Spleen (tissue), 11 donors: ENCODE results near the gene FAM131C. TPM values are rescaled to one million over a fixed set of nuclear protein-coding genes. Genes with fewer than 3 reads are reported as not detected.
A peak's percentile ranks its signal among the peaks of the same experiment; 100 is the strongest.

Source experiments
- DNase-seq: peaks from one replicate; pipeline ENCODE4 v3.0.0-alpha.2; 2020
- H3K27ac ChIP-seq, 8 donors: fragments of 200-600 bp; sonication (generic) in 7 of 8; 1 replicate in 4 of 8; 2 replicates in 4 of 8; pipeline versions ENCODE4 v1.5.0 to v1.8.0; 2016 to 2021; ENCODE audit warnings: inconsistent platforms in 4 of 8, mild to moderate bottlenecking in 4 of 8, moderate library complexity in 1 of 8
- H3K27me3 ChIP-seq, 7 donors: fragments of 200-600 bp; sonication (generic) in 6 of 7; replicated peaks in 1 of 7; 1 replicate in 4 of 7; 2 replicates in 3 of 7; pipeline versions ENCODE4 v1.5.0 to v1.8.0; 2016 to 2021; ENCODE audit warnings: inconsistent platforms in 3 of 7, mild to moderate bottlenecking in 1 of 7
- H3K36me3 ChIP-seq, 6 donors: fragments of 200-600 bp; sonication (generic) in 5 of 6; 1 replicate in 4 of 6; 2 replicates in 2 of 6; pipeline versions ENCODE4 v1.5.0 to v1.8.0; 2016 to 2021; ENCODE audit warnings: inconsistent platforms in 2 of 6
- H3K4me1 ChIP-seq, 6 donors: fragments of 200-600 bp; sonication (generic) in 5 of 6; 1 replicate in 3 of 6; 2 replicates in 3 of 6; pipeline versions ENCODE4 v1.5.0 to v1.8.0; 2016 to 2021; ENCODE audit warnings: inconsistent platforms in 3 of 6
- H3K4me3 ChIP-seq, 8 donors: fragments of 200-600 bp; sonication (generic) in 7 of 8; 1 replicate in 4 of 8; 2 replicates in 4 of 8; pipeline versions ENCODE4 v1.5.0 to v1.8.0; 2016 to 2021; ENCODE audit warnings: inconsistent platforms in 4 of 8, mild to moderate bottlenecking in 4 of 8, moderate library complexity in 2 of 8
- H3K9me3 ChIP-seq, 8 donors: fragments of 200-600 bp; sonication (generic) in 7 of 8; 1 replicate in 4 of 8; 2 replicates in 4 of 8; pipeline versions ENCODE4 v1.5.0 to v1.8.0; 2016 to 2021; ENCODE audit warnings: inconsistent platforms in 4 of 8
- POLR2A ChIP-seq, 3 donors: fragments of 450-650 bp; IDR thresholded peaks; one replicate each; pipeline ENCODE4 v1.5.1; 2017; ENCODE audit warnings: antibody characterized with exemption in 3 of 3, mild to moderate bottlenecking in 1 of 3
- POLR2AphosphoS5 ChIP-seq, 3 donors: sonication (generic); formaldehyde crosslinking; IDR thresholded peaks; one replicate each; pipeline ENCODE4 v1.5.1; 2017; ENCODE audit warnings: antibody characterized with exemption in 3 of 3
- WGBS, 5 donors: extraction: QIAGEN DNeasy Blood & Tissue Kit in 3 of 5; methylation state at CpG; one replicate each; pipeline versions ENCODE4 v1.1.5 to v1.1.7; 2013 to 2018; 5-methylcytosine and 5-hydroxymethylcytosine counted together
- intact Hi-C: fragments of 100-400 bp; cut with DNase I; formaldehyde crosslinking; loops from one replicate; pipeline ENCODE4 v1.15.0; 2023; ENCODE audit warnings: low total_unique reads
- polyA plus RNA-seq, 3 donors: library from polyadenylated mRNA; stranded (reverse); fragments of 200-250 nt; gene quantifications; one replicate each; pipeline ENCODE4 v1.2.1, GENCODE V29; 2013
- total RNA-seq, 7 donors: library from RNA; depleted of rRNA in 3 of 7; stranded (reverse); fragments of >200 nt in 3 of 7; fragmentation: NEBNext Ultra II Directional in 4 of 7; extraction: Animal tissue kit (Norgen Biotek cat#: 25700) in 4 of 7; gene quantifications; one replicate each; pipeline versions ENCODE4 v1.1.0 to v1.2.1, GENCODE V29; 2016 to 2021
- TF ChIP-seq, protein P1 (sequence below), 11 experiments: fragments of 200-600 bp in 7 of 11; fragments of 450-650 bp in 4 of 11; sonication (generic) in 4 of 11; IDR thresholded peaks in 8 of 11; conservative IDR thresholded peaks in 3 of 11; 1 replicate in 7 of 11; 2 replicates in 4 of 11; pipeline versions ENCODE4 v1.4.0 to v1.8.0; 2016 to 2021; ENCODE audit warnings: antibody characterized with exemption in 11 of 11, inconsistent platforms in 4 of 11, mild to moderate bottlenecking in 1 of 11
- donor health status: healthy with polysubstance abuse.
- donor health status: DM: no; HTN: no; CAD: no; lungs with moderate emphysema.
- donor health status: DM: no; HTN: no; CAD: no.
- donor health status: Bipolar disorder and iron deficiency.
- donor health status: healthy.
- donor health status: DM: no; HTN: no; CAD: no.
- donor health status: DM: yes; HTN: yes; CAD: no.

Gene FAM131C
- total and polyA plus RNA-seq, 10 donors = 0.11 to 0.47 TPM; not detected in 8

DNA sequence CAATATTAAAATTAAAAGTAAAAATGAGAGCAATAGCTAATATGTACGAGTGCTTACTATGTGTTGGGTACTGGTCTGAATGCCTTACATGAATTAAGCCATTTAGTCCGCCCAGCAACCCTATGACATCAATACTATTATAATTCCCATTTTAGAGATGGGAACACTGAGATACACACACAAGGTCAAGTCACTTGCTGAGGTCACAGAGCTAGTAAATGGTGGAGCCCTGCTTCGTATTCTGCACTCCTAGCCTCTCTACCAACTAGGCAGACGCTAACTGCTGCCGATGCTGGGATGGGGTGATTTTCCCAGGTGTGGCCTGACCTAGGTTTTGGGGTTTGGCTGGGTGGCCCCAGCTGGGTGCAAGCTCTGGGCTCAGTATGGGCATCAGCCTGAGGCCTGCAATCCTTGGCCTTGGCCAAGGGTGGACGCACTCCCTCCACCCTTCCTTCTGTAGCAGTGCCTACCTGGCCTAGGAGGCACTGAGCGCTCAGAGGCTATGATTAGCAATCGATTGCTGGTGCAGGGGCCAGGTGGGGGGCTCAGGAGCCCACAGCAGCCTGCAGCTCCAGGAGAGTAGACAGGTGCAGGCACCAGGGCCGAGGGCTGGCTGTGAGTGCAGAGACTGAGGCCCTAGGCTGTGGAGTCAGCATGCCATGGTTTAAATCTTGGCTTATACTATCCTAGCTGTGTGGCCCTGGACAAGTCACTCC, 2.7 kb downstream of the FAM131C start:
- intact Hi-C loops = no loop called here
- H3K4me3 ChIP-seq = no peak overlapping the region
- peaks cover 0 to 47% (median 13%) of the 10 kb centered on the region in 7 donors for H3K27me3 ChIP-seq
- 84 to 93% (median 89%) methylated on average over 7 to 9 of the region's 9 CpGs for WGBS, 5 donors
- H3K4me1 ChIP-seq = peaks cover 6 to 60% (median 29%) of the 10 kb centered on the region in 6 donors
- TF ChIP-seq, protein P1, sequence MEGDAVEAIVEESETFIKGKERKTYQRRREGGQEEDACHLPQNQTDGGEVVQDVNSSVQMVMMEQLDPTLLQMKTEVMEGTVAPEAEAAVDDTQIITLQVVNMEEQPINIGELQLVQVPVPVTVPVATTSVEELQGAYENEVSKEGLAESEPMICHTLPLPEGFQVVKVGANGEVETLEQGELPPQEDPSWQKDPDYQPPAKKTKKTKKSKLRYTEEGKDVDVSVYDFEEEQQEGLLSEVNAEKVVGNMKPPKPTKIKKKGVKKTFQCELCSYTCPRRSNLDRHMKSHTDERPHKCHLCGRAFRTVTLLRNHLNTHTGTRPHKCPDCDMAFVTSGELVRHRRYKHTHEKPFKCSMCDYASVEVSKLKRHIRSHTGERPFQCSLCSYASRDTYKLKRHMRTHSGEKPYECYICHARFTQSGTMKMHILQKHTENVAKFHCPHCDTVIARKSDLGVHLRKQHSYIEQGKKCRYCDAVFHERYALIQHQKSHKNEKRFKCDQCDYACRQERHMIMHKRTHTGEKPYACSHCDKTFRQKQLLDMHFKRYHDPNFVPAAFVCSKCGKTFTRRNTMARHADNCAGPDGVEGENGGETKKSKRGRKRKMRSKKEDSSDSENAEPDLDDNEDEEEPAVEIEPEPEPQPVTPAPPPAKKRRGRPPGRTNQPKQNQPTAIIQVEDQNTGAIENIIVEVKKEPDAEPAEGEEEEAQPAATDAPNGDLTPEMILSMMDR (IDR thresholded peaks at IDR 0.05 in 8 of 11, conservative IDR thresholded peaks at IDR 0.05 in 3 of 11) = no peak
- TF ChIP-seq POLR2A (IDR thresholded peaks at IDR 0.05) (no peak), POLR2AphosphoS5 (IDR thresholded peaks at IDR 0.05) (no peak)
- DNase-seq = no peak
- no peak overlapping the region for H3K27ac ChIP-seq
- no peaks in the 10 kb centered on the region for H3K36me3 ChIP-seq
- H3K9me3 ChIP-seq = no peaks in the 10 kb centered on the region

GRCh38 chr1:16068356-16069270, 4.8 kb downstream of the FAM131C start:
- Histone ChIP-seq H3K36me3 (no peaks in the 10 kb centered on the region), H3K27ac (peak overlapping the region in 3 of 8 donors; percentile 11 to 43 (median 24)), H3K4me3 (no peak overlapping the region), H3K4me1 (peaks cover 6 to 62% (median 26%) of the 10 kb centered on the region in 6 donors), H3K9me3 (no peaks in the 10 kb centered on the region), H3K27me3 (peaks cover 0 to 25% (median 10%) of the 10 kb centered on the region in 7 donors)
- DNase-seq = no peak
- TF ChIP-seq POLR2AphosphoS5 (IDR thresholded peaks at IDR 0.05) (peak in 1 of 3 donors; percentile 28), POLR2A (IDR thresholded peaks at IDR 0.05) (no peak)
- TF ChIP-seq, protein P1 (IDR thresholded peaks at IDR 0.05 in 8 of 11, conservative IDR thresholded peaks at IDR 0.05 in 3 of 11) = no peak
- whole genome bisulfite sequencing, 5 donors = 64 to 75% (median 69%) methylated on average over 6 to 11 of the region's 11 CpGs
- intact Hi-C loops = no loop called here

- peak overlapping the region in 3 of 8 donors; percentile 11 to 43 (median 24) for H3K27ac ChIP-seq
- peaks cover 3 to 57% (median 22%) of the 10 kb centered on the region in 6 donors for H3K4me1 ChIP-seq
- no peak for DNase-seq
- intact Hi-C loops = no loop called here
- H3K27me3 ChIP-seq = peaks cover 0 to 18% (median 6%) of the 10 kb centered on the region in 7 donors
- H3K4me3 ChIP-seq = no peak overlapping the region
- 70 to 84% (median 76%) methylated on average over 11 to 13 of the region's 13 CpGs for WGBS, 5 donors
- H3K36me3 ChIP-seq = no peaks in the 10 kb centered on the region
- no peak for TF ChIP-seq POLR2AphosphoS5 (IDR thresholded peaks at IDR 0.05)
- TF ChIP-seq, protein P1 (IDR thresholded peaks at IDR 0.05 in 8 of 11, conservative IDR thresholded peaks at IDR 0.05 in 3 of 11) = no peak
- H3K9me3 ChIP-seq = no peaks in the 10 kb centered on the region
Measured at GRCh38 chr1:16067933-16068332, 5.5 kb downstream of the FAM131C start.
